Neuronal stem cell (in vitro differentiated cells): ENCODE measurements around the gene TMEM45B.
"Not testable (repeated sequence)": the region's sequence is repeated elsewhere in the genome, so short reads cannot be mapped to it uniquely, and the experiment has no call there.

Experiments used
- DNase-seq: peaks from one replicate; pipeline ENCODE4 v3.0.0-alpha.2; 2013; ENCODE audit warnings: low spot score
- H2AFZ ChIP-seq: one replicate; pipeline ENCODE4 v1.6.1; 2013; ENCODE audit warnings: mild to moderate bottlenecking, low read length, inconsistent platforms
- H2AK5ac ChIP-seq: 2 replicates; pipeline ENCODE4 v1.6.1; 2013; ENCODE audit warnings: low read depth, mild to moderate bottlenecking, inconsistent platforms, low read length, moderate library complexity, mixed read lengths
- H2BK120ac ChIP-seq: 2 replicates; pipeline ENCODE4 v1.6.1; 2013; ENCODE audit warnings: low read depth, mild to moderate bottlenecking, inconsistent platforms, low read length, moderate library complexity, mixed read lengths
- H2BK12ac ChIP-seq: one replicate; pipeline ENCODE4 v1.6.1; 2013; ENCODE audit warnings: low read length, inconsistent platforms
- H2BK15ac ChIP-seq: 2 replicates; pipeline ENCODE4 v1.6.1; 2013; ENCODE audit warnings: mild to moderate bottlenecking, low read length, inconsistent platforms, mixed read lengths
- H2BK5ac ChIP-seq: one replicate; pipeline ENCODE4 v1.6.1; 2013; ENCODE audit warnings: inconsistent platforms, mild to moderate bottlenecking, low read length, moderate library complexity
- H3K14ac ChIP-seq: one replicate; pipeline ENCODE4 v1.6.1; 2013; ENCODE audit warnings: low read length, inconsistent platforms
- H3K18ac ChIP-seq: 2 replicates; pipeline ENCODE4 v1.6.1; 2013; ENCODE audit warnings: low read length, inconsistent platforms
- H3K23ac ChIP-seq: 2 replicates; pipeline ENCODE4 v1.6.1; 2013; ENCODE audit warnings: low read depth, mild to moderate bottlenecking, mixed read lengths, low read length, inconsistent platforms; ENCODE audit not compliant: poor library complexity
- H3K27ac ChIP-seq: replicated peaks from 3 replicates; pipeline ENCODE4 v1.5.1; 2013; ENCODE audit warnings: low read length, inconsistent platforms
- H3K27me3 ChIP-seq, 3 experiments: 2 replicates each; pipeline ENCODE4 v1.6.1; 2013; ENCODE audit warnings: low read length in 3 of 3, mild to moderate bottlenecking in 2 of 3, inconsistent platforms in 1 of 3, low read depth in 1 of 3, mixed read lengths in 1 of 3, moderate library complexity in 1 of 3; ENCODE audit not compliant: control insufficient read depth in 3 of 3, insufficient read depth in 3 of 3
- H3K36me3 ChIP-seq, 2 donors: replicated peaks in 1 of 2; 2 replicates each; pipeline ENCODE4 v1.6.1; 2013; ENCODE audit warnings: low read length in 2 of 2; ENCODE audit not compliant: control insufficient read depth in 2 of 2, insufficient read depth in 2 of 2
- H3K4ac ChIP-seq: 2 replicates; pipeline ENCODE4 v1.6.1; 2013; ENCODE audit warnings: inconsistent platforms, mild to moderate bottlenecking, low read length, moderate library complexity
- H3K4me1 ChIP-seq, 2 donors: 1 replicate in 1 of 2; 2 replicates in 1 of 2; pipeline ENCODE4 v1.6.1; 2013; ENCODE audit warnings: low read length in 2 of 2, low read depth in 1 of 2; ENCODE audit not compliant: control insufficient read depth in 2 of 2, insufficient read depth in 1 of 2
- H3K4me2 ChIP-seq: one replicate; pipeline ENCODE4 v1.6.1; 2013; ENCODE audit warnings: mild to moderate bottlenecking, low read length, inconsistent platforms; ENCODE audit not compliant: insufficient read depth, poor library complexity, severe bottlenecking
- H3K4me3 ChIP-seq, 2 donors: 2 replicates each; pipeline ENCODE4 v1.5.1; 2013; ENCODE audit warnings: low read length in 2 of 2, mild to moderate bottlenecking in 2 of 2, inconsistent platforms in 1 of 2, moderate library complexity in 1 of 2
- H3K79me1 ChIP-seq: one replicate; pipeline ENCODE4 v1.6.1; 2013; ENCODE audit warnings: low read depth, mild to moderate bottlenecking, inconsistent platforms, low read length, moderate library complexity
- H3K9ac ChIP-seq: one replicate; pipeline ENCODE4 v1.6.1; 2013; ENCODE audit warnings: mild to moderate bottlenecking, low read depth, low read length, inconsistent platforms; ENCODE audit not compliant: poor library complexity
- H3K9me3 ChIP-seq, 2 donors: replicated peaks in 1 of 2; 2 replicates each; pipeline versions ENCODE3 to v1.6.1; 2013; ENCODE audit warnings: low read length in 2 of 2, mild to moderate bottlenecking in 2 of 2, inconsistent platforms in 1 of 2, low read depth in 1 of 2, mixed read lengths in 1 of 2, moderate library complexity in 1 of 2; ENCODE audit not compliant: control insufficient read depth in 2 of 2, insufficient read depth in 1 of 2
- H4K8ac ChIP-seq: one replicate; pipeline ENCODE4 v1.6.1; 2013; ENCODE audit warnings: low read depth, mild to moderate bottlenecking, inconsistent platforms, low read length, moderate library complexity
- H4K91ac ChIP-seq: one replicate; pipeline ENCODE4 v1.6.1; 2013; ENCODE audit warnings: low read length, low read depth, mild to moderate bottlenecking, inconsistent platforms; ENCODE audit not compliant: poor library complexity
- WGBS, 2 donors: extraction: QIAGEN DNeasy Blood & Tissue Kit; methylation state at CpG; one replicate each; pipeline ENCODE4 v1.1.7; 2013; ENCODE audit warnings: missing lambda C conversion rate in 2 of 2, mixed read lengths in 1 of 2; ENCODE audit not compliant: insufficient read length in 2 of 2, insufficient replicate concordance in 1 of 2; ENCODE audit errors: extremely low coverage in 2 of 2; 5-methylcytosine and 5-hydroxymethylcytosine counted together

TMEM45B gene

DNA sequence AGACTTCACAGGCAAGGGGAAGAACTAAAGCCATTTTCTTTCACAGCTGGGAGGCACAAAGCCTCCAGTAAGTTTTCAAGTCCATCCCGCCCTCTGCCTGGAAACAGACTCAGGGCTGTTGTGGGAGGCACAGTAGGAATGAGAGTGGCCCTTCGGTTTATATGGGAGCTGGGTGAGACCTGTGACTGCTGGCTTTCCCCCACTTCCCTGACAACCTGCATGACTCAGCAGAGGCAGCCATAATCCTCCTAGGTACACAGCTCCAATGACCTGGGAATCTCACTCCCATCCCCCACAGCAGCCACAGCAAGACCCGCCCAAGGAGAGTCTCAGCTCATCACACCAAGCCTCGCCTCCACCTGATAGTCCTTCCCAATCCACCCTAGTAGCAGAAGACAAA lies 12.1 kb upstream of the TMEM45B start:
- DNase-seq = no peak
- Histone ChIP-seq H3K4ac (no peak overlapping the region), H3K18ac (peak overlapping the region; percentile 8), H2BK15ac (no peak overlapping the region), H4K91ac (no peak overlapping the region), H2BK12ac (no peak overlapping the region), H3K4me2 (no peak overlapping the region), H4K8ac (no peak overlapping the region), H3K79me1 (no peaks in the 10 kb centered on the region), H2AK5ac (no peak overlapping the region), H3K4me3 (no peak overlapping the region), H2AFZ (peak overlapping the region; percentile 17), H3K23ac (no peak overlapping the region), H3K14ac (no peak overlapping the region), H3K27me3 (peaks cover 0 to 3% (median 0%) of the 10 kb centered on the region in 3 experiments), H3K36me3 (no peaks in the 10 kb centered on the region), H3K9me3 (no peaks in the 10 kb centered on the region), H2BK120ac (no peak overlapping the region), H2BK5ac (no peak overlapping the region), H3K27ac (no peak overlapping the region), H3K9ac (no peak overlapping the region), H3K4me1 (no peaks in the 10 kb centered on the region)
- no CpG with 5 or more reads among the region's 4 CpGs for WGBS, 2 donors

DNA sequence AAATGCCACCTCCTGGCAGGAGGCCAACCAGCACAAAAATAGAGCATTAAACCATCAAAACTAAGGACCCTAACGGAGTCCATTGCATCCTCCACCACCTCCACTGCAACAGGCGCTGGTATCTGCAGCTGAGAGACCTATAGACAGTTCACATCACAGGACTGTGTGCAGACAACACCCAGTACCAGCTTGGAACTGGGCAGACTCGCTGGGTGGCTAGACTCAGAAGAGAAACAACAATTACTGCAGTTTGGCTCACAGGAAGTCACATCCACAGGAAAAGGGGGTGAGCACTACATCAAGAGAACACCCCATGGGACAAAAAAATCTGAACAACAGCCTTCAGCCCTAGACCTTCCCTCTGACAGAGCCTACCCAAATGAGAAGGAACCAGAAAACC lies 11.6 kb upstream of the TMEM45B start:
- Histone ChIP-seq H2BK12ac (no peak overlapping the region), H2BK5ac (no peak overlapping the region), H2AK5ac (no peak overlapping the region), H3K4me3 (no peak overlapping the region), H3K18ac (no peak overlapping the region), H3K27me3 (peaks cover 0 to 3% (median 0%) of the 10 kb centered on the region in 3 experiments), H3K36me3 (no peaks in the 10 kb centered on the region), H3K79me1 (no peaks in the 10 kb centered on the region), H3K23ac (no peak overlapping the region), H3K9me3 (no peaks in the 10 kb centered on the region), H2BK15ac (no peak overlapping the region), H3K4ac (no peak overlapping the region), H4K91ac (no peak overlapping the region), H3K9ac (no peak overlapping the region), H4K8ac (no peak overlapping the region), H2AFZ (no peak overlapping the region), H3K27ac (no peak overlapping the region), H3K4me1 (no peaks in the 10 kb centered on the region), H3K4me2 (no peak overlapping the region), H3K14ac (no peak overlapping the region), H2BK120ac (no peak overlapping the region)
- DNase-seq = no peak
- WGBS, 2 donors = no CpG with 5 or more reads among the region's 3 CpGs

DNA sequence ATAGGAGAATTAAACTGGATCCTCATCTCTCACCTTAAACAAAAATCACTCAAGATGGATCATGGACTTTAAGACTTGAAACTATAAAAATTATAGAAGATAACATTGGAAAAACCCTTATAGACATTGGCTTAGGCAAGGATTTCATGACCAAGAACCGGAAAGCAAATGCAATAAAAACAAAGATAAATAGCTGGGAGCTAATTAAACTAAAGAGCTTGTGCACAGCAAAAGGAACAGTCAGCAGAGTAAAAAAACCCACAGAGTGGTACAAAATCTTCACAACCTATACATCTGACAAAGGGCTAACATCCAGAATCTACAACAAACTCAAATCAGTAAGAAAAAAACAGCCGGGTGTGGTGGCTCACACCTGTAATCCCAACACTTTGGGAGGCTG lies 7.4 kb upstream of the TMEM45B start:
- H2AFZ ChIP-seq, H3K27ac ChIP-seq, H3K4ac ChIP-seq, H3K79me1 ChIP-seq, H3K4me3 ChIP-seq, H2BK15ac ChIP-seq, H3K4me2 ChIP-seq, DNase-seq, H4K8ac ChIP-seq, H3K9ac ChIP-seq, H3K4me1 ChIP-seq, H2BK12ac ChIP-seq, H3K36me3 ChIP-seq, H3K9me3 ChIP-seq, H3K23ac ChIP-seq, H4K91ac ChIP-seq, H3K14ac ChIP-seq, H2AK5ac ChIP-seq, H2BK120ac ChIP-seq, H3K27me3 ChIP-seq, H2BK5ac ChIP-seq, H3K18ac ChIP-seq: not testable (repeated sequence)
- WGBS, 2 donors = no CpG with 5 or more reads among the region's 2 CpGs

DNA sequence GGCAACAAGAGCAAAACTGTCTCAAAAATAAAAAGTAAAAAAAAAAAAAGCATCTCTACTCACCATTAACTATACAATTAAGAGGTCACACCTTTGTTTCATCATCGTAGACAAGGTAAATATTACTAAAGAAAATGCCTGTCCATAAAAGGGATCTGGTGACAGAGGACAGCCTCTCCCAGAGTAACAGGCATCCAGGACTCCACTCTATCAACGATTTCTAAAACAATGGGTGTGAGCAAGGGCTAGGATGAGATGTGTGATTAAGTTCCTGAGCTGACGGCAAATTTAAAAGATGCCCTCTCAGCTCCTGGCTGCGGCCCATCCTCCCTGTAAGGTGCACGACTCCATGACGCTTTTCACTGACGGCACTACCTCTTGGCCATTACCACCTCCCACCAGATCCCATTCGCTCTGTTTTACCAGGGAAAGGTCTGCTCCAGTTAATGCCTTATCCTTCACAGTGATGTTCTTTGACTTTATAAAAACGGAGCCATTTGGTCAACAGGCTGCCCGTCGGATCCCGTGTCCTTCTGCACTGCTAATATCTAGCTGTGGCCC lies 2.3 kb upstream of the TMEM45B start:
- Histone ChIP-seq H3K14ac (no peak overlapping the region), H3K9ac (no peak overlapping the region), H3K4ac (no peak overlapping the region), H3K36me3 (no peaks in the 10 kb centered on the region), H3K27me3 (peaks cover 3 to 39% (median 31%) of the 10 kb centered on the region in 3 experiments), H2BK5ac (no peak overlapping the region), H3K9me3 (peaks cover 0 to 6% of the 10 kb centered on the region in 2 donors), H2AK5ac (no peak overlapping the region), H2AFZ (no peak overlapping the region), H3K4me2 (no peak overlapping the region), H3K4me3 (no peak overlapping the region), H2BK15ac (no peak overlapping the region), H2BK120ac (no peak overlapping the region), H3K23ac (no peak overlapping the region), H4K91ac (no peak overlapping the region), H4K8ac (no peak overlapping the region), H2BK12ac (no peak overlapping the region), H3K79me1 (no peaks in the 10 kb centered on the region), H3K4me1 (no peaks in the 10 kb centered on the region), H3K18ac (no peak overlapping the region), H3K27ac (no peak overlapping the region)
- WGBS, 2 donors = no CpG with 5 or more reads among the region's 12 CpGs
- DNase-seq = no peak
